Activated CD8-positive, alpha-beta T cell treated with anti-CD3 and anti-CD28 coated beads for 36 hours (primary cell): ENCODE results near the gene MED9. TPM values are rescaled to one million over a fixed set of nuclear protein-coding genes. Genes with fewer than 3 reads are reported as not detected.

Source experiments
- ATAC-seq: fragments of 200-7000 bp; cut with Tn5 transposase; one replicate; pipeline ENCODE4 v1.10.0; 2021; ENCODE audit warnings: mild to moderate bottlenecking, moderate library complexity
- CTCF ChIA-PET: fragments of 350-600 bp; sonication (Branson Sonifier 250); formaldehyde crosslinking; loops from one replicate; lab custom pipeline; 2021; ENCODE audit warnings: antibody characterized with exemption; lab: Charles Lee
- POLR2A ChIA-PET: fragments of 350-600 bp; sonication (Branson Sonifier 250); formaldehyde crosslinking; loops from one replicate; lab custom pipeline; 2021; ENCODE audit warnings: antibody characterized with exemption; lab: Charles Lee
- DNase-seq: peaks from one replicate; pipeline ENCODE4 v3.0.0-alpha.2; 2020
- H3K27ac Mint-ChIP-seq: one replicate; pipeline ENCODE4 v1.8.0; 2021; ENCODE audit warnings: mild to moderate bottlenecking, mixed read lengths
- H3K27me3 Mint-ChIP-seq: one replicate; pipeline ENCODE4 v1.8.0; 2021; ENCODE audit warnings: mixed read lengths
- H3K36me3 Mint-ChIP-seq: one replicate; pipeline ENCODE4 v1.8.0; 2021; ENCODE audit warnings: low read depth, mixed read lengths
- H3K4me1 Mint-ChIP-seq: one replicate; pipeline ENCODE4 v1.8.0; 2021; ENCODE audit warnings: low read depth, mixed read lengths
- H3K4me3 Mint-ChIP-seq: one replicate; pipeline ENCODE4 v1.8.0; 2021; ENCODE audit warnings: mild to moderate bottlenecking, moderate library complexity, mixed read lengths
- H3K9me3 Mint-ChIP-seq: one replicate; pipeline ENCODE4 v1.8.0; 2021; ENCODE audit warnings: mixed read lengths
- intact Hi-C: fragments of 100-400 bp; cut with micrococcal nuclease; formaldehyde crosslinking; loops from one replicate; pipeline ENCODE4 v1.10.0; 2022
- total RNA-seq, 2 experiments: library from RNA; stranded (reverse); gene quantifications; one replicate each; pipeline ENCODE4 v1.2.3, GENCODE V29; 2021
- TF ChIP-seq, protein P1 (sequence below): fragments of 200-600 bp; IDR thresholded peaks from one replicate; pipeline ENCODE4 v1.8.0; 2022; ENCODE audit warnings: antibody characterized with exemption, mild to moderate bottlenecking

Gene MED9
- total RNA-seq, 2 experiments from 2014 or later: 14.2 to 14.7 TPM

DNA sequence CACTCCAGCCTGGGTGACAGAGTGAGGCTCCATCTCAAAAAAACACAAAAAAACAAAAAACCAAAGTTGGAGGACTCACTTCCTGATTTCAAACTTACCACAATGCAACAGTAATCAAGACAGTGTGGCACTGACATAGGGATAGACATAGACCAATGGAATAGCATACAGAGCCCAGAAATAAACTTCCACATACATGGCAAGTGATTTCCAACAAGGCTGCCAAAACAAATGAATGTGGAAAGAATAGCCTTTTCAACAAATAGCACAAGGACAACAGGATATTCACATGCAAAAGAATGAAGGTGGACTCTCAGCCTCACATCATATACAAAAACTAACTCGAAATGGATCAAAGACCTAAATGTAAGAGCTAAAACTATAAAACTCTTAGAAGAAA lies 56.2 kb downstream of the MED9 start:
- Mint-ChIP-seq H3K4me3 (no peak overlapping the region), H3K27ac (no peak overlapping the region), H3K36me3 (no peaks in the 10 kb centered on the region), H3K9me3 (no peaks in the 10 kb centered on the region), H3K4me1 (no peaks in the 10 kb centered on the region), H3K27me3 (no peaks in the 10 kb centered on the region)
- DNase-seq (no peak), ATAC-seq (no peak)
- intact Hi-C loops: no loop called here
- CTCF ChIA-PET: interaction anchor here (1.3 kb wide), 1 partner anchor 37 kb away, joined by 4 read pairs; the partner anchor contains the start of gene RASD1
- TF ChIP-seq, protein P1, sequence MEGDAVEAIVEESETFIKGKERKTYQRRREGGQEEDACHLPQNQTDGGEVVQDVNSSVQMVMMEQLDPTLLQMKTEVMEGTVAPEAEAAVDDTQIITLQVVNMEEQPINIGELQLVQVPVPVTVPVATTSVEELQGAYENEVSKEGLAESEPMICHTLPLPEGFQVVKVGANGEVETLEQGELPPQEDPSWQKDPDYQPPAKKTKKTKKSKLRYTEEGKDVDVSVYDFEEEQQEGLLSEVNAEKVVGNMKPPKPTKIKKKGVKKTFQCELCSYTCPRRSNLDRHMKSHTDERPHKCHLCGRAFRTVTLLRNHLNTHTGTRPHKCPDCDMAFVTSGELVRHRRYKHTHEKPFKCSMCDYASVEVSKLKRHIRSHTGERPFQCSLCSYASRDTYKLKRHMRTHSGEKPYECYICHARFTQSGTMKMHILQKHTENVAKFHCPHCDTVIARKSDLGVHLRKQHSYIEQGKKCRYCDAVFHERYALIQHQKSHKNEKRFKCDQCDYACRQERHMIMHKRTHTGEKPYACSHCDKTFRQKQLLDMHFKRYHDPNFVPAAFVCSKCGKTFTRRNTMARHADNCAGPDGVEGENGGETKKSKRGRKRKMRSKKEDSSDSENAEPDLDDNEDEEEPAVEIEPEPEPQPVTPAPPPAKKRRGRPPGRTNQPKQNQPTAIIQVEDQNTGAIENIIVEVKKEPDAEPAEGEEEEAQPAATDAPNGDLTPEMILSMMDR: no peak
- POLR2A ChIA-PET: no interaction called here

DNA sequence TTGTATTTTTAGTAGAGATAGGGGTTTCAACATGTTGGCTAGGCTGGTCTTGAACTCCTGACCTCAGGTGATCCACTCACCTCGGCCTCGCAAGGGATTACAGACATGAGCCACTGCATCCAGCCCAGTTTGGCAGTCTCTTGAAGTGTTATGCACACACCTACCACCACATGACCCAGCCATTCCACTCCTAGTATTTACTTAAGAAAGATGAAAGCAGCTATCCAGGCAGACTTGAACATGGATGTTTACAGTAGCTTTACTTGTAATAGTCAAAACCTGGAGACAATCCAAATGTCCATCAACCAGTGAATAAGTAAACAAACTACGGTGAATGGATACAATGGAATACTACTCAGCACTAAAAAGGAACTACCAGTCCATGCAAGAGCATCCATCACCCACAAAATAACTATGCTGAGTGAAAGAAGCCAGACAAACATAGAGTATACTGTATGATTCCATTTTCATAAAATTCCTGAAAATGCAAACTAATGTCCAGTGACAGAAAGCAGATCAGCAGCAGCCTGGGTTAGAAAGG lies 57.2 kb downstream of the MED9 start:
- TF ChIP-seq, protein P1: no peak
- no peak overlapping the region for H3K27ac Mint-ChIP-seq
- ChIA-PET POLR2A (no interaction called here), CTCF (no interaction called here)
- ATAC-seq (no peak), DNase-seq (no peak)
- intact Hi-C loops: no loop called here
- no peak overlapping the region for H3K4me3 Mint-ChIP-seq
- no peaks in the 10 kb centered on the region for H3K27me3 Mint-ChIP-seq
- no peaks in the 10 kb centered on the region for H3K9me3 Mint-ChIP-seq
- H3K36me3 Mint-ChIP-seq: no peaks in the 10 kb centered on the region
- no peaks in the 10 kb centered on the region for H3K4me1 Mint-ChIP-seq

DNA sequence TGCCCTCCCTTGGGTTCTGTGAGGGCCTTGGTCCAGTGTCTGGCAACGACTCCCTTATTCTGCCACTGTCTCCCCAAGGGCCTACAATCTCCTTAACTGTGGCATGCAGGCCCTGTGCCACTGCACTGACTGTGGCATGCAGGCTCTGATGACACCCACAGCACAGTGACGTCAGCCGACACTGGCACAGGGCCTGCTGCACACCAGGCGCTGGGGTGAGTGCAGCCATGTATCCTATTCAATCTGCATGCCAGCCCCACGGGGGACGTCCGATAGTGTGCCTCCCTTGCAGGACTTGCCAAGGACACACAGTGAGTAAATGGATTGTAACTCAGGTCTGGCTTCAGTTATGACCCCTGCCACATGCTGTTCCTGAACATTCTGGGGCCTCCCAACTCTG lies 59.2 kb downstream of the MED9 start:
- ChIA-PET CTCF (no interaction called here), POLR2A (no interaction called here)
- DNase-seq (no peak), ATAC-seq (no peak)
- no peaks in the 10 kb centered on the region for H3K27me3 Mint-ChIP-seq
- no peaks in the 10 kb centered on the region for H3K36me3 Mint-ChIP-seq
- H3K27ac Mint-ChIP-seq: no peak overlapping the region
- TF ChIP-seq, protein P1: no peak
- H3K9me3 Mint-ChIP-seq: no peaks in the 10 kb centered on the region
- no peak overlapping the region for H3K4me3 Mint-ChIP-seq
- intact Hi-C loops: no loop called here
- no peaks in the 10 kb centered on the region for H3K4me1 Mint-ChIP-seq

DNA sequence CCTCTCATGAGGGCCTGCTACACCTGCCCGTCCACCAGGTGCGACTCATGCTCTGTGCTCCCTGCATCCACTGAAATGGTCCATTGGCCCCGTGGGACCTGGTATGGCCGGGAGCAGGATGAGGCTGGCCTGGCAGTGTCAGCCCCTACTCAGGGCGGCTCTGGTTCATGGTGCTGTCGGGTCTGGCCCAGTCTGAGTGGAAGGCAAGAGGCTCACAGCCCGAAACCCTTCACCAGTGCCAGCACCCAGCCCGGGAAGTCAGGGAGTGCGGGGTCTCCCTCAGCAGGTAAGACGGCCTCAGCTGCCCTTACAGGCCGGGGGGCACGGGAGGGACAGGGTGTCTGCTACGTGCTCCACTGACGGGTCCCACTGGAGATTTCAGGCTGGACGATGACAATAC lies 59.9 kb downstream of the MED9 start:
- TF ChIP-seq, protein P1: no peak
- Mint-ChIP-seq H3K27ac (no peak overlapping the region), H3K9me3 (no peaks in the 10 kb centered on the region), H3K36me3 (no peaks in the 10 kb centered on the region), H3K27me3 (no peaks in the 10 kb centered on the region), H3K4me3 (no peak overlapping the region), H3K4me1 (no peaks in the 10 kb centered on the region)
- ChIA-PET CTCF (no interaction called here), POLR2A (interaction anchor here (0.6 kb wide), 1 partner anchor 29 kb away, joined by 3 read pairs; no protein-coding TSS in a partner anchor)
- no peak for DNase-seq
- intact Hi-C loops: no loop called here
- ATAC-seq: no peak

DNA sequence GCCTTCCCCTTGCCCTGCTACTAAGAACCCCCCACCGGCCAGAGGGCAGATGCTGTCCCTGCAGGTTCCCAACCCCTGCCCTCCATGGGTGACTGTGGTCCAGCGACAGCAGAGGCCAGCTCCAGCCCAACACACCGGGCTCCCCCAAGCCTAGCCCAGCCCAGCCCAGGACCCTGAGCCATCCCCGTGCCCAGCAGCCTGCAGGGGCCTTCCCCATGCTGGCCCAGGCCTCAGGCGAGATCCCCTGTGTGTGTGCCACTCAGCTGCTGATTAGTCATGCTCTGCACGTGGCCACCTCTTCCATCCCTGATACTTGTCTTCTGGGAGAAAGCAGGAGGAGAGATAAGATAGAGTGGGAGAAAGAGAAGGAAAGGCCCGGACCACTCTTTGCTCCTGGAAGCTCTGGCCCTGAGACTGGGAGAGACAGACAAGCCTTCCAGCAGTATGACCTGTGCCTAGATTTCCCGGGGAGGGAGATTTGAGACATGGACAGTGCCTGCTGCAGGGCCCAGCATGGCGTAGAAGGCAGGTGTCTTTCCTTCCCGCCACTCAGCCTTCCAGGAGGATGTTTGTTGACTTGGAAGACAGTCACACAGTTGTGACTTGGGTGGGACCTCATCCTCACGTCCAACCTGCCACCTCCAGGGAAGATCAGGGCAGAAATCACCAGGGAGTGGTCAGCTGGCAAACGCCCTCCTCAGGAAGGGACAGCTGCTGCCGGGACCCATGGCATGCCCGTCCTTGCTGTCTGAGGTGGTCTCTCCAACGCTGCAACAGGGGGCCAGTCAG lies 60.7 kb downstream of the MED9 start:
- Mint-ChIP-seq H3K27me3 (no peaks in the 10 kb centered on the region), H3K36me3 (no peaks in the 10 kb centered on the region)

More for the DNA sequence above, 60.7 kb downstream of the MED9 start:
- no peak overlapping the region for H3K27ac Mint-ChIP-seq
- H3K4me3 Mint-ChIP-seq: no peak overlapping the region
- TF ChIP-seq, protein P1: no peak
- DNase-seq (no peak), ATAC-seq (no peak)
- intact Hi-C loops: no loop called here
- POLR2A ChIA-PET: no interaction called here
- CTCF ChIA-PET: interaction anchor here (1.5 to 2.1 kb wide), 3 partner anchors 32 to 77 kb away, joined by 4 to 8 read pairs (median 4); no protein-coding TSS in a partner anchor
- H3K9me3 Mint-ChIP-seq: no peaks in the 10 kb centered on the region
- H3K4me1 Mint-ChIP-seq: no peaks in the 10 kb centered on the region
